H1 (cell line): ENCODE results near the gene DNMT1. TPM values are rescaled to one million over a fixed set of nuclear protein-coding genes. Genes with fewer than 3 reads are reported as not detected.

Experiments
- CHD2 ChIP-seq: IDR thresholded peaks from 2 replicates; pipeline ENCODE4 v1.6.1; 2012; ENCODE audit warnings: low read length, improper control_type of control experiment
- EP300 ChIP-seq, 2 experiments: IDR thresholded peaks; 1 replicate in 1 of 2; 2 replicates in 1 of 2; pipeline ENCODE4 v1.6.1; 2011 to 2012; ENCODE audit warnings: low read depth in 2 of 2, low read length in 2 of 2, mild to moderate bottlenecking in 2 of 2, borderline replicate concordance in 1 of 2, inconsistent platforms in 1 of 2, moderate library complexity in 1 of 2
- HDAC2 ChIP-seq, 2 experiments: fragments of 300-600 bp in 1 of 2; sonication (generic) in 1 of 2; IDR thresholded peaks; 2 replicates each; pipeline ENCODE4 v1.6.1; 2011 to 2012; ENCODE audit warnings: low read depth in 2 of 2, low read length in 2 of 2, mild to moderate bottlenecking in 2 of 2, moderate library complexity in 2 of 2, borderline replicate concordance in 1 of 2, inconsistent platforms in 1 of 2
- JUN ChIP-seq: IDR thresholded peaks from 2 replicates; pipeline ENCODE4 v1.6.1; 2011; ENCODE audit warnings: low read depth, mild to moderate bottlenecking, improper control_type of control experiment, low read length
- KDM5A ChIP-seq: fragments of 200-600 bp; IDR thresholded peaks from 2 replicates; pipeline ENCODE4 v1.7.1; 2012; ENCODE audit warnings: mild to moderate bottlenecking, low read length, inconsistent platforms, mixed read lengths
- NRF1 ChIP-seq: IDR thresholded peaks from 2 replicates; pipeline ENCODE4 v1.6.1; 2011; ENCODE audit warnings: mild to moderate bottlenecking, low read depth, low read length, improper control_type of control experiment
- SIRT6 ChIP-seq: IDR thresholded peaks from one replicate; pipeline ENCODE4 v1.7.1; 2012; ENCODE audit warnings: low read length, inconsistent platforms
- polyA plus RNA-seq, 7 experiments: library from polyadenylated mRNA; depleted of rRNA in 3 of 7; stranded (reverse) in 5 of 7; unstranded in 2 of 7; fragments of >200 nt in 5 of 7; fragments of 200-250 nt in 2 of 7; gene quantifications; 1 replicate in 5 of 7; 2 replicates in 1 of 7; 4 replicates in 1 of 7; pipeline versions ENCODE4 v1.2.1 to v1.2.3, GENCODE V29; 2011 to 2013; ENCODE audit warnings: missing spikeins in 2 of 7, mixed read lengths in 2 of 7
- total RNA-seq: library from RNA; stranded (reverse); fragmentation: NEBNext Ultra II Directional; extraction: Animal tissue kit (Norgen Biotek cat#: 25700); gene quantifications from 2 replicates; pipeline ENCODE4 v1.2.1, GENCODE V29; 2021
- TF ChIP-seq, protein P1 (sequence below): fragments of 300-600 bp; sonication (generic); IDR thresholded peaks from 2 replicates; pipeline ENCODE4 v1.7.1; 2012; ENCODE audit warnings: low read length, moderate library complexity, mild to moderate bottlenecking, inconsistent platforms; ENCODE audit not compliant: insufficient replicate concordance
- TF ChIP-seq, protein P2 (sequence below): IDR thresholded peaks from 2 replicates; pipeline ENCODE4 v1.6.1; 2011; ENCODE audit warnings: low read depth, mild to moderate bottlenecking, low read length; ENCODE audit not compliant: insufficient read depth

Gene DNMT1
- total and polyA plus RNA-seq, 2 of the 8 experiments (the other 6 are each of a cell fraction or from before 2014, with no cell fraction given): 101 to 210 TPM

DNA sequence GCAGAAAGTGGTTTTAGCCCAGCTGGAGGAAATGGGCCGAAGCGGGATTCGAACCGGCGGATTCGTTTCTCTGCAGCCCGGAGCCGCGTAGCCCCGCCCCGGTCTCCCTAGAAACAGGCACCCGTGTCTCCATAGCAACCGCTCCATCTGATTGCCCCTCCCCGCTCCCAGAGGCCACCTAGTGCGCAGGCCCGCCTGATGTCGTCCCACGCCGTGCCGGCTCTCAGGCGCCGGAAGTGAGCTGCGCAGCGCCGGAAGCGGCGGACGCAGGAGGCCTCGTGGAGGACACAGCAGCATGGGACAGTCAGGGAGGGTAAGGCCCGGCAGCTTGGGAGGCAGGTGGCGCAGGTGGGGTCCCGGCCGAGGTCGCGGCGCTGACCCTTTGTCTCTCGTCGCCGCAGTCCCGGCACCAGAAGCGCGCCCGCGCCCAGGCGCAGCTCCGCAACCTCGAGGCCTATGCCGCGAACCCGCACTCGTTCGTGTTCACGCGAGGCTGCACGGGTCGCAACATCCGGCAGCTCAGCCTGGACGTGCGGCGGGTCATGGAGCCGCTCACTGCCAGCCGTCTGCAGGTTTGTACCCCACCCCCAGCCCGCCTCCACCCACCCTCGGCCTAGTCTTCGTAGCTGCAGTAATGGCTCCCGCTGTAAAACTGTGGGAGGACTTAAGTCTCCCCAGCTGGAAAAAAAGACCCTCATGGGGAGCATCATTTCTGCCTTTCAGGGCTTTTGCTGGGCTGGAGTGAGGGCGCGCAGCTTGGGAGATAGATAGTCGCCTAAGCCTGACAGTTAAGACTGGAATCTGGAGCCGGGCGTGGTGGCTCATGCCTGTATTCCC lies 88.4 kb downstream of the DNMT1 start, which contains the start of gene PPAN (continued):
- TF ChIP-seq, protein P1, sequence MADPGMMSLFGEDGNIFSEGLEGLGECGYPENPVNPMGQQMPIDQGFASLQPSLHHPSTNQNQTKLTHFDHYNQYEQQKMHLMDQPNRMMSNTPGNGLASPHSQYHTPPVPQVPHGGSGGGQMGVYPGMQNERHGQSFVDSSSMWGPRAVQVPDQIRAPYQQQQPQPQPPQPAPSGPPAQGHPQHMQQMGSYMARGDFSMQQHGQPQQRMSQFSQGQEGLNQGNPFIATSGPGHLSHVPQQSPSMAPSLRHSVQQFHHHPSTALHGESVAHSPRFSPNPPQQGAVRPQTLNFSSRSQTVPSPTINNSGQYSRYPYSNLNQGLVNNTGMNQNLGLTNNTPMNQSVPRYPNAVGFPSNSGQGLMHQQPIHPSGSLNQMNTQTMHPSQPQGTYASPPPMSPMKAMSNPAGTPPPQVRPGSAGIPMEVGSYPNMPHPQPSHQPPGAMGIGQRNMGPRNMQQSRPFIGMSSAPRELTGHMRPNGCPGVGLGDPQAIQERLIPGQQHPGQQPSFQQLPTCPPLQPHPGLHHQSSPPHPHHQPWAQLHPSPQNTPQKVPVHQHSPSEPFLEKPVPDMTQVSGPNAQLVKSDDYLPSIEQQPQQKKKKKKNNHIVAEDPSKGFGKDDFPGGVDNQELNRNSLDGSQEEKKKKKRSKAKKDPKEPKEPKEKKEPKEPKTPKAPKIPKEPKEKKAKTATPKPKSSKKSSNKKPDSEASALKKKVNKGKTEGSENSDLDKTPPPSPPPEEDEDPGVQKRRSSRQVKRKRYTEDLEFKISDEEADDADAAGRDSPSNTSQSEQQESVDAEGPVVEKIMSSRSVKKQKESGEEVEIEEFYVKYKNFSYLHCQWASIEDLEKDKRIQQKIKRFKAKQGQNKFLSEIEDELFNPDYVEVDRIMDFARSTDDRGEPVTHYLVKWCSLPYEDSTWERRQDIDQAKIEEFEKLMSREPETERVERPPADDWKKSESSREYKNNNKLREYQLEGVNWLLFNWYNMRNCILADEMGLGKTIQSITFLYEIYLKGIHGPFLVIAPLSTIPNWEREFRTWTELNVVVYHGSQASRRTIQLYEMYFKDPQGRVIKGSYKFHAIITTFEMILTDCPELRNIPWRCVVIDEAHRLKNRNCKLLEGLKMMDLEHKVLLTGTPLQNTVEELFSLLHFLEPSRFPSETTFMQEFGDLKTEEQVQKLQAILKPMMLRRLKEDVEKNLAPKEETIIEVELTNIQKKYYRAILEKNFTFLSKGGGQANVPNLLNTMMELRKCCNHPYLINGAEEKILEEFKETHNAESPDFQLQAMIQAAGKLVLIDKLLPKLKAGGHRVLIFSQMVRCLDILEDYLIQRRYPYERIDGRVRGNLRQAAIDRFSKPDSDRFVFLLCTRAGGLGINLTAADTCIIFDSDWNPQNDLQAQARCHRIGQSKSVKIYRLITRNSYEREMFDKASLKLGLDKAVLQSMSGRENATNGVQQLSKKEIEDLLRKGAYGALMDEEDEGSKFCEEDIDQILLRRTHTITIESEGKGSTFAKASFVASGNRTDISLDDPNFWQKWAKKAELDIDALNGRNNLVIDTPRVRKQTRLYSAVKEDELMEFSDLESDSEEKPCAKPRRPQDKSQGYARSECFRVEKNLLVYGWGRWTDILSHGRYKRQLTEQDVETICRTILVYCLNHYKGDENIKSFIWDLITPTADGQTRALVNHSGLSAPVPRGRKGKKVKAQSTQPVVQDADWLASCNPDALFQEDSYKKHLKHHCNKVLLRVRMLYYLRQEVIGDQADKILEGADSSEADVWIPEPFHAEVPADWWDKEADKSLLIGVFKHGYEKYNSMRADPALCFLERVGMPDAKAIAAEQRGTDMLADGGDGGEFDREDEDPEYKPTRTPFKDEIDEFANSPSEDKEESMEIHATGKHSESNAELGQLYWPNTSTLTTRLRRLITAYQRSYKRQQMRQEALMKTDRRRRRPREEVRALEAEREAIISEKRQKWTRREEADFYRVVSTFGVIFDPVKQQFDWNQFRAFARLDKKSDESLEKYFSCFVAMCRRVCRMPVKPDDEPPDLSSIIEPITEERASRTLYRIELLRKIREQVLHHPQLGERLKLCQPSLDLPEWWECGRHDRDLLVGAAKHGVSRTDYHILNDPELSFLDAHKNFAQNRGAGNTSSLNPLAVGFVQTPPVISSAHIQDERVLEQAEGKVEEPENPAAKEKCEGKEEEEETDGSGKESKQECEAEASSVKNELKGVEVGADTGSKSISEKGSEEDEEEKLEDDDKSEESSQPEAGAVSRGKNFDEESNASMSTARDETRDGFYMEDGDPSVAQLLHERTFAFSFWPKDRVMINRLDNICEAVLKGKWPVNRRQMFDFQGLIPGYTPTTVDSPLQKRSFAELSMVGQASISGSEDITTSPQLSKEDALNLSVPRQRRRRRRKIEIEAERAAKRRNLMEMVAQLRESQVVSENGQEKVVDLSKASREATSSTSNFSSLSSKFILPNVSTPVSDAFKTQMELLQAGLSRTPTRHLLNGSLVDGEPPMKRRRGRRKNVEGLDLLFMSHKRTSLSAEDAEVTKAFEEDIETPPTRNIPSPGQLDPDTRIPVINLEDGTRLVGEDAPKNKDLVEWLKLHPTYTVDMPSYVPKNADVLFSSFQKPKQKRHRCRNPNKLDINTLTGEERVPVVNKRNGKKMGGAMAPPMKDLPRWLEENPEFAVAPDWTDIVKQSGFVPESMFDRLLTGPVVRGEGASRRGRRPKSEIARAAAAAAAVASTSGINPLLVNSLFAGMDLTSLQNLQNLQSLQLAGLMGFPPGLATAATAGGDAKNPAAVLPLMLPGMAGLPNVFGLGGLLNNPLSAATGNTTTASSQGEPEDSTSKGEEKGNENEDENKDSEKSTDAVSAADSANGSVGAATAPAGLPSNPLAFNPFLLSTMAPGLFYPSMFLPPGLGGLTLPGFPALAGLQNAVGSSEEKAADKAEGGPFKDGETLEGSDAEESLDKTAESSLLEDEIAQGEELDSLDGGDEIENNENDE: no peak
- TF ChIP-seq HDAC2 (IDR thresholded peaks at IDR 0.05; ENCODE audit: borderline replicate concordance in 1 of 2, low read depth in 2 of 2, low read length in 2 of 2) (peak in 1 of 2 experiments; percentile 92; a peak in 1 of 4 replicates), SIRT6 (no peak), JUN (no peak), NRF1 (peak; percentile 51), CHD2 (peak; percentile 47; the same call in 1 of the 2 replicates), EP300 (IDR thresholded peaks at IDR 0.05; ENCODE audit: borderline replicate concordance in 1 of 2, low read depth in 2 of 2, low read length in 2 of 2) (no peak), KDM5A (peak; percentile 84)
- TF ChIP-seq, protein P2, sequence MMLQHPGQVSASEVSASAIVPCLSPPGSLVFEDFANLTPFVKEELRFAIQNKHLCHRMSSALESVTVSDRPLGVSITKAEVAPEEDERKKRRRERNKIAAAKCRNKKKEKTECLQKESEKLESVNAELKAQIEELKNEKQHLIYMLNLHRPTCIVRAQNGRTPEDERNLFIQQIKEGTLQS: peak; percentile 81
